Measurements from ENCODE around the gene CBX7. TPM values are rescaled to one million over a fixed set of nuclear protein-coding genes. Genes with fewer than 3 reads are reported as not detected.

Gene CBX7
- total and polyA plus RNA-seq, 9 of the 15 experiments (the other 6 are each of a cell fraction or from before 2014, with no cell fraction given), result 0.04 to 5.2 (median 2.8) TPM

- TF ChIP-seq AFF1 (IDR thresholded peaks at IDR 0.05; ENCODE audit: low read depth in 1 of 2, partially characterized antibody in 2 of 2) (no peak), TRIM28 (IDR thresholded peaks at IDR 0.05) (no peak), BCL6 (CRISPR knock-in tag; IDR thresholded peaks at IDR 0.05) (no peak), MTF1 (CRISPR knock-in tag; IDR thresholded peaks at IDR 0.05; ENCODE audit: borderline replicate concordance) (no peak), RERE (CRISPR knock-in tag; IDR thresholded peaks at IDR 0.05; ENCODE audit: borderline replicate concordance) (no peak), ZNF699 (CRISPR knock-in tag; IDR thresholded peaks at IDR 0.05; ENCODE audit: insufficient replicate concordance) (no peak), ZFP36 (IDR thresholded peaks at IDR 0.05; ENCODE audit: low read depth, low read length, partially characterized antibody) (peak; percentile 89), PCBP1 (IDR thresholded peaks at IDR 0.05; ENCODE audit: low read depth, low read length, poor library complexity, severe bottlenecking) (no peak), MAFF (IDR thresholded peaks at IDR 0.05; ENCODE audit: low read length) (no peak), TEAD1 (CRISPR knock-in tag; IDR thresholded peaks at IDR 0.05) (no peak), ZBTB33 (CRISPR knock-in tag; IDR thresholded peaks at IDR 0.05) (no peak), ZNF165 (CRISPR knock-in tag; IDR thresholded peaks at IDR 0.05; ENCODE audit: borderline replicate concordance) (no peak), ZNF140 (CRISPR knock-in tag; IDR thresholded peaks at IDR 0.05) (no peak), SAFB2 (IDR thresholded peaks at IDR 0.05; ENCODE audit: borderline replicate concordance, low read depth, low read length, severe bottlenecking) (no peak), ZNF561 (CRISPR knock-in tag; conservative IDR thresholded peaks at IDR 0.05) (no peak), SMARCA5 (IDR thresholded peaks at IDR 0.05) (peak; percentile 90; the same call in 1 of the 2 replicates)
Measured at GRCh38 chr22:39146256-39147101, 6.0 kb downstream of the CBX7 start (continued).

All from K562 (cell line).